GM12874 (cell line): ENCODE data around the gene SAPCD1.

Source experiments
- CTCF ChIP-seq: IDR thresholded peaks from 2 replicates; pipeline ENCODE4 v1.5.1; 2011; ENCODE audit warnings: low read depth, mild to moderate bottlenecking, control low read depth, low read length, moderate library complexity; ENCODE audit not compliant: insufficient read depth

Gene SAPCD1

GRCh38 chr6:31727034-31727716, 35.3 kb upstream of the SAPCD1 start:
- no peak for TF ChIP-seq CTCF

- TF ChIP-seq CTCF = no peak
These were observed 34.5 kb upstream of the SAPCD1 start for GRCh38 chr6:31727717-31728671.

- TF ChIP-seq CTCF = peak; percentile 84; the same call in 1 of the 2 replicates
These were observed 33.5 kb upstream of the SAPCD1 start, which contains the start of gene DDAH2 for GRCh38 chr6:31728767-31729514. DDAH2 (minus strand) TSS chr6:31729299; CDS start chr6:31729161, 138 bp downstream.

- TF ChIP-seq CTCF = no peak; the same call in 1 of the 2 replicates
These were observed 32.9 kb upstream of the SAPCD1 start for GRCh38 chr6:31729515-31729978.

- TF ChIP-seq CTCF = no peak
These were observed 32.4 kb upstream of the SAPCD1 start for GRCh38 chr6:31729979-31730630.

GRCh38 chr6:31730631-31731086, 31.8 kb upstream of the SAPCD1 start:
- TF ChIP-seq CTCF = no peak
